ENCODE data around the gene COMP. TPM values are rescaled to one million over a fixed set of nuclear protein-coding genes. Genes with fewer than 3 reads are reported as not detected.
"Not testable (repeated sequence)": the region's sequence is repeated elsewhere in the genome, so short reads cannot be mapped to it uniquely, and the experiment has no call there.

Gene COMP
- polyA plus RNA-seq, 1 donor (not counting 4 experiments of a cell fraction or from before 2014, with no cell fraction given): not detected

DNA sequence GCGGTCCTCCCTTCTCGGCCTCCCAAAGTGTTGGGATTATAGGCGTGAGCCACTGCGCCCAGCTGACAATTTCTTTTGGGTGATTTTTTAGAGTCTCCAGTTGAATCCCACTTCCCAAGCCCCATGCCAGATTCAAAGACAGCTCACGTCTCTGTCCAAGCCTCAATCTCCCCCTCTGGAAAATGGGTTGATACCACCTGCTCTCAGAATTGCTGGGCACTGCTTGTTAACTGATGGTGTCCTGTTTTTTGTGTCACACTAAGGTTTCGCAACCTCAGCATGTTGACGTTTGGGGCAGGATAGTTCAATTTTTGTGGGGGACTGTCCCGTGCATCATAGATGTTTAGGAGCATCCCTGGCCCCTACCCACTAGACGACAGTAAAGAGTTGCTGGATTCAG, 26.5 kb upstream of the COMP start:
- Histone ChIP-seq H3K27me3 (ENCODE audit: control insufficient read depth, extremely low read depth, insufficient read depth, low read length) (no peaks in the 10 kb centered on the region), H2AFZ (ENCODE audit: control insufficient read depth, low read length) (no peak overlapping the region), H3K79me2 (ENCODE audit: control insufficient read depth, insufficient read depth, low read length) (no peaks in the 10 kb centered on the region), H3K27ac (ENCODE audit: control insufficient read depth, insufficient read depth, low read length) (no peak overlapping the region), H3K9me1 (ENCODE audit: control insufficient read depth, extremely low read depth, insufficient read depth, low read length) (no peaks in the 10 kb centered on the region), H3K36me3 (ENCODE audit: control insufficient read depth in 2 of 2, extremely low read depth in 1 of 2, insufficient read depth in 2 of 2, low read length in 2 of 2) (no peaks in the 10 kb centered on the region), H3K4me2 (ENCODE audit: control insufficient read depth, extremely low read depth, insufficient read depth, low read depth, low read length) (no peak overlapping the region), H3K9me3 (ENCODE audit: control insufficient read depth, low read depth, low read length) (no peaks in the 10 kb centered on the region), H3K4me1 (ENCODE audit: control insufficient read depth, extremely low read depth, insufficient read depth, low read length) (no peaks in the 10 kb centered on the region), H3K9ac (ENCODE audit: control insufficient read depth, extremely low read depth, insufficient read depth, low read length) (no peak overlapping the region), H4K20me1 (ENCODE audit: control insufficient read depth, extremely low read depth, insufficient read depth, low read length) (no peaks in the 10 kb centered on the region), H3K4me3 (ENCODE audit: control insufficient read depth in 2 of 3, extremely low read depth in 1 of 3, insufficient read depth in 2 of 3, low read depth in 1 of 3, low read length in 3 of 3) (no peak overlapping the region)
- FAIRE-seq (no peak), DNase-seq (ENCODE audit: low read depth, low spot score) (no peak)
- TF ChIP-seq, protein P1, sequence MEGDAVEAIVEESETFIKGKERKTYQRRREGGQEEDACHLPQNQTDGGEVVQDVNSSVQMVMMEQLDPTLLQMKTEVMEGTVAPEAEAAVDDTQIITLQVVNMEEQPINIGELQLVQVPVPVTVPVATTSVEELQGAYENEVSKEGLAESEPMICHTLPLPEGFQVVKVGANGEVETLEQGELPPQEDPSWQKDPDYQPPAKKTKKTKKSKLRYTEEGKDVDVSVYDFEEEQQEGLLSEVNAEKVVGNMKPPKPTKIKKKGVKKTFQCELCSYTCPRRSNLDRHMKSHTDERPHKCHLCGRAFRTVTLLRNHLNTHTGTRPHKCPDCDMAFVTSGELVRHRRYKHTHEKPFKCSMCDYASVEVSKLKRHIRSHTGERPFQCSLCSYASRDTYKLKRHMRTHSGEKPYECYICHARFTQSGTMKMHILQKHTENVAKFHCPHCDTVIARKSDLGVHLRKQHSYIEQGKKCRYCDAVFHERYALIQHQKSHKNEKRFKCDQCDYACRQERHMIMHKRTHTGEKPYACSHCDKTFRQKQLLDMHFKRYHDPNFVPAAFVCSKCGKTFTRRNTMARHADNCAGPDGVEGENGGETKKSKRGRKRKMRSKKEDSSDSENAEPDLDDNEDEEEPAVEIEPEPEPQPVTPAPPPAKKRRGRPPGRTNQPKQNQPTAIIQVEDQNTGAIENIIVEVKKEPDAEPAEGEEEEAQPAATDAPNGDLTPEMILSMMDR (optimal IDR thresholded peaks at IDR 0.05 in 1 of 3, IDR thresholded peaks at IDR 0.05 in 1 of 3, conservative IDR thresholded peaks at IDR 0.05 in 1 of 3; ENCODE audit: extremely low read depth in 1 of 3, insufficient read depth in 2 of 3, low read length in 3 of 3): no peak
- TF ChIP-seq EZH2 (IDR thresholded peaks at IDR 0.05; ENCODE audit: low read length): no peak
- dilution Hi-C loops (cut with MboI; ENCODE audit: extremely low pct_ligation_motif_present, low sequenced_read_pairs): no loop called here

DNA sequence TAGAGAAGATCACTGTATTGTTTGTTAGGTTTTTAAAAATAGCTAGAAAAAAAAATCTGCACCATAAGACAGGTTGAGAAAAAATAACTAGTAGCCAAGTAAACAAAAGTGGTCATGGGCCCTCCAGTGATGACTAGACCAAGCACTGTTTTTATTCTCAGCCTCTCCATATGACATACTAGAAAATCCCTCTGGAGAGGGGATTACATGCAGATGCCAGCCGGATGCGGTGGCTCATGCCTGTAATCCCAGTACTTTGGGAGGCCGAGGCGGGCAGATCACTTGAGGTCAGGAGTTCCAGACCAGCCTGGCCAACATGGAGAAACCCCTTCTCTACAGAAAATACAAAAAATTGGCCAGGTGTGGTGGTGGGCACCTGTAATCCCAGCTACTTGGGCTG, 25.5 kb upstream of the COMP start:
- H3K9me1 ChIP-seq (ENCODE audit: control insufficient read depth, extremely low read depth, insufficient read depth, low read length); H3K9ac ChIP-seq (ENCODE audit: control insufficient read depth, extremely low read depth, insufficient read depth, low read length); H3K4me1 ChIP-seq (ENCODE audit: control insufficient read depth, extremely low read depth, insufficient read depth, low read length); H3K4me2 ChIP-seq (ENCODE audit: control insufficient read depth, extremely low read depth, insufficient read depth, low read depth, low read length); H2AFZ ChIP-seq (ENCODE audit: control insufficient read depth, low read length); DNase-seq (ENCODE audit: low read depth, low spot score); H3K27ac ChIP-seq (ENCODE audit: control insufficient read depth, insufficient read depth, low read length); H3K27me3 ChIP-seq (ENCODE audit: control insufficient read depth, extremely low read depth, insufficient read depth, low read length); FAIRE-seq; H4K20me1 ChIP-seq (ENCODE audit: control insufficient read depth, extremely low read depth, insufficient read depth, low read length); H3K79me2 ChIP-seq (ENCODE audit: control insufficient read depth, insufficient read depth, low read length); H3K9me3 ChIP-seq (ENCODE audit: control insufficient read depth, low read depth, low read length); H3K4me3 ChIP-seq (ENCODE audit: control insufficient read depth in 2 of 3, extremely low read depth in 1 of 3, insufficient read depth in 2 of 3, low read depth in 1 of 3, low read length in 3 of 3); dilution Hi-C loops (cut with MboI; ENCODE audit: extremely low pct_ligation_motif_present, low sequenced_read_pairs); H3K36me3 ChIP-seq (ENCODE audit: control insufficient read depth in 2 of 2, extremely low read depth in 1 of 2, insufficient read depth in 2 of 2, low read length in 2 of 2): not testable (repeated sequence)

DNA sequence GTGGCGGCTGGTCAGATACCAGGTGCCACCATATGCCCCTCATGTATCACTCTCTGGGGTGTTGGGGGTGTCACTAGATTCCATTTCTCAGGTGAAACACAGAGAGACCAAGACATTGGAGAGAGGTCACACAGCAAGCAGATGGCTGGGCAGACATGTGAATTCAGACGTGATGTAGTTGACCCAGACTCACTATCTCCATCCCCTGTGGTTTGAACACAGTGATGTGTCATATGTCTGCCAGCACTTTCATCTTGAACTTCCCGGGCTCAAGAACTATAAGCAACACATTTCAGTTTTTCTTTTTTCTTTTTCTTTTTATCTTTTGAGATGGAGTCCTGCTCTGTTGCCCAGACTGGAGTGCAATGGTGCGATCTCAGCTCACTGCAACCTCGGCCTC, 24.6 kb upstream of the COMP start:
- Histone ChIP-seq H2AFZ (ENCODE audit: control insufficient read depth, low read length) (no peak overlapping the region), H4K20me1 (ENCODE audit: control insufficient read depth, extremely low read depth, insufficient read depth, low read length) (no peaks in the 10 kb centered on the region), H3K36me3 (ENCODE audit: control insufficient read depth in 2 of 2, extremely low read depth in 1 of 2, insufficient read depth in 2 of 2, low read length in 2 of 2) (no peaks in the 10 kb centered on the region), H3K4me1 (ENCODE audit: control insufficient read depth, extremely low read depth, insufficient read depth, low read length) (no peaks in the 10 kb centered on the region), H3K9ac (ENCODE audit: control insufficient read depth, extremely low read depth, insufficient read depth, low read length) (no peak overlapping the region), H3K27me3 (ENCODE audit: control insufficient read depth, extremely low read depth, insufficient read depth, low read length) (no peaks in the 10 kb centered on the region), H3K79me2 (ENCODE audit: control insufficient read depth, insufficient read depth, low read length) (no peaks in the 10 kb centered on the region), H3K4me2 (ENCODE audit: control insufficient read depth, extremely low read depth, insufficient read depth, low read depth, low read length) (no peak overlapping the region), H3K27ac (ENCODE audit: control insufficient read depth, insufficient read depth, low read length) (no peak overlapping the region), H3K4me3 (ENCODE audit: control insufficient read depth in 2 of 3, extremely low read depth in 1 of 3, insufficient read depth in 2 of 3, low read depth in 1 of 3, low read length in 3 of 3) (no peak overlapping the region), H3K9me3 (ENCODE audit: control insufficient read depth, low read depth, low read length) (no peaks in the 10 kb centered on the region), H3K9me1 (ENCODE audit: control insufficient read depth, extremely low read depth, insufficient read depth, low read length) (no peaks in the 10 kb centered on the region)
- TF ChIP-seq EZH2 (IDR thresholded peaks at IDR 0.05; ENCODE audit: low read length): no peak
- TF ChIP-seq, protein P1 (optimal IDR thresholded peaks at IDR 0.05 in 1 of 3, IDR thresholded peaks at IDR 0.05 in 1 of 3, conservative IDR thresholded peaks at IDR 0.05 in 1 of 3; ENCODE audit: extremely low read depth in 1 of 3, insufficient read depth in 2 of 3, low read length in 3 of 3): no peak
- dilution Hi-C loops (cut with MboI; ENCODE audit: extremely low pct_ligation_motif_present, low sequenced_read_pairs): no loop called here
- FAIRE-seq: no peak
- DNase-seq (ENCODE audit: low read depth, low spot score): no peak
